Epithelial cell of proximal tubule (primary cell): ENCODE results near the gene PAPOLB. TPM values are rescaled to one million over a fixed set of nuclear protein-coding genes. Genes with fewer than 3 reads are reported as not detected.

Source experiments
- DNase-seq: peaks from one replicate; pipeline ENCODE4 v3.0.0-alpha.2; 2011; ENCODE audit warnings: low read depth
- H3K4me3 ChIP-seq: 2 replicates; pipeline ENCODE4 v1.5.1; 2011; ENCODE audit warnings: low read depth, mild to moderate bottlenecking, low read length
- total RNA-seq: library from RNA; depleted of rRNA; stranded (reverse); fragments of >200 nt; gene quantifications from 2 replicates; pipeline ENCODE4 v1.2.3, GENCODE V29; 2015
- TF ChIP-seq, protein P1 (sequence below): conservative IDR thresholded peaks from 2 replicates; pipeline ENCODE4 v1.5.1; 2012; ENCODE audit warnings: low read depth, mild to moderate bottlenecking, low read length

Gene PAPOLB
- total RNA-seq, 1 donor from 2014 or later = not detected

DNA sequence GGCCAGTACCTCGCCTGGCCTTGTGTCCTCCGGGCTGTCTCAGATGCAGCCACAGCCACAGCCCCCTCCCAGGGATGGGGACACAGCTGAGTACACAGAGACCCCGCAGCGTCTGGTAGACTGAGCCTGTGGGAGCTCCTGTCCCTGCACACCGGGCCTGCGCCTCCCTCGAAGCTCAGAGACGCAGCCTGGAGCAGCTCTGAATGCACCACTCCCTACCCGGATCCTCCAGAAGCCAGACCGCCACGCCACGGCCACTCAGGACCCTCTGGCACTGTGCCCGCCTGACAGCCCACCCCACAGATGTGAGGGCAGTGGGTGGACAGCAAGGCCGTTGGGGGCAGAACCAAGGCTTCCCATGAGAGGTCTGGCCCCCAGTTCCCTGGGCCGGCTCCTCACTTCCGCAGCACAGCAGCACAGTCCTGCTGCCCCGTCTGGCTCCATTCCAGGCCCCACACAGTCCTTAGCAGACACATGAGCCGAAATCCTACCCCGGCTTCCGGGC, 40.8 kb downstream of the PAPOLB start:
- DNase-seq = no peak
- TF ChIP-seq, protein P1, sequence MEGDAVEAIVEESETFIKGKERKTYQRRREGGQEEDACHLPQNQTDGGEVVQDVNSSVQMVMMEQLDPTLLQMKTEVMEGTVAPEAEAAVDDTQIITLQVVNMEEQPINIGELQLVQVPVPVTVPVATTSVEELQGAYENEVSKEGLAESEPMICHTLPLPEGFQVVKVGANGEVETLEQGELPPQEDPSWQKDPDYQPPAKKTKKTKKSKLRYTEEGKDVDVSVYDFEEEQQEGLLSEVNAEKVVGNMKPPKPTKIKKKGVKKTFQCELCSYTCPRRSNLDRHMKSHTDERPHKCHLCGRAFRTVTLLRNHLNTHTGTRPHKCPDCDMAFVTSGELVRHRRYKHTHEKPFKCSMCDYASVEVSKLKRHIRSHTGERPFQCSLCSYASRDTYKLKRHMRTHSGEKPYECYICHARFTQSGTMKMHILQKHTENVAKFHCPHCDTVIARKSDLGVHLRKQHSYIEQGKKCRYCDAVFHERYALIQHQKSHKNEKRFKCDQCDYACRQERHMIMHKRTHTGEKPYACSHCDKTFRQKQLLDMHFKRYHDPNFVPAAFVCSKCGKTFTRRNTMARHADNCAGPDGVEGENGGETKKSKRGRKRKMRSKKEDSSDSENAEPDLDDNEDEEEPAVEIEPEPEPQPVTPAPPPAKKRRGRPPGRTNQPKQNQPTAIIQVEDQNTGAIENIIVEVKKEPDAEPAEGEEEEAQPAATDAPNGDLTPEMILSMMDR = no peak
- H3K4me3 ChIP-seq = no peak overlapping the region

DNA sequence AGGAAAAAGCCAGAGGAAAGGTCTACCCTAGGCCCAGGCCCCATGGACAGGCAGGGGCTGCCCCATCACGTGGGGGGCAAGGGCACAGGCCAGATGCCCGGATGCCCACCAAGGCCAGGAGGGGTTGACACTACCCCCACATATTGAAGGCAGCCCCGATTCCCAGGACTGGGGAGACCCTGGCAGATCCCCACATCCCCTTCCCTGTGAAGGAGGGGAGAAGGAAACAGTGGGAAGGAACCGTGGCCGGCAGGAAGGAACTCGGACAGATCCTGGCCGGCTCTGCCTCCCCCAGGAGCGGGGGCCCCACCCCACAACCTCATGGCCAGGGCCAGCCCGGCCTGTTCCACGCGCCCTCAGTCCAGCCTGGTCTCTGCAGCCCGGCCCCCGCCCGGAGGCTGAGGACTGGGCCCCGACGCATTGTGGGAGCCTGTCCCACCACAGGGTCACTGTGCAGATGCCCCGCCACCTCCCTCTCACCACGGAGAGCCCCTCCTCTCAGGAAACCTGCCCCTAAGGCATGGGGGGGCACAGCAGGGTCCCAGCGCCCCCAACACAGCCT, 41.3 kb downstream of the PAPOLB start:
- DNase-seq = no peak
- TF ChIP-seq, protein P1 = no peak
- H3K4me3 ChIP-seq = no peak overlapping the region

DNA sequence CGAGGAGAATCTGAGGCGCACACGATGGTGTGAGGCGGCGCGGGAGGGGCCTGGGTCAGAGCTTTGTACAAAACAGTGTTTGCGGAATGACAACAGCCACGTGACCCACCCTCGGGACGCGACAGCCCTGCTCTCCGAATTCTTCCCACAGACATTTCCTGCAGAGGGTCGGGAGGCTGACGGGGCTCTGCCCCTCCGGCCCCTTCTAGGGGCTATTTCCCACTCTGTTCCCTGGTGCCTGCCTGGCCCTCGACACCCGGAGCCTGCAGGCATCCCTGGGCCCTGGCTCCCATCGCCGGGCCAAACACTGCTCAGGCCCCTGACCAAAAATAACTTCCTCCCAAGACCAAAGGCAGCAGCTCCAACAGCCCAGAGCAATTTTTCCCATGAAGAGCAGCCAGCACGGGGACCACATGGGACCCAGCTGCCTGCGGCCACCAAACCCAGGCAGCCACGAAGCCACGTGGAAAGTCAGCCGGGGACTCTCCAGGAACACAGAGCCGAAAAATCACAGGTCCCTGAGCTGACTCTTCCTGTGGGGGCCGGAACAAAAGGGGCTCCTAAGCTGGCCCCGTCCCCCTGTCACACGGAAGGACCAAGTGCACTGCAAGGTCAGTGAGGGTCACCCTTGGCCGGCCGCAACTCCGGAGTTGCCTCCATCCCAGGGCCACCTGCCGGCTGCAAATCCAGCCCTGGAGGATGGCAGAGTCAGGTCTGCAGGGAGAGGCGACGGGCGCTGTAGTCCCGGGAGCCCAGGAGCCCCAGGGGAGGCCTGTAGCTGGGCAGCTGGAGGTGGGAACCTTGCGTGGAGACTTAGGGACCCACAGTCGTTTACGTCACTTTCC, 42.0 kb downstream of the PAPOLB start:
- H3K4me3 ChIP-seq = no peak overlapping the region
- DNase-seq = no peak
- TF ChIP-seq, protein P1 = no peak

DNA sequence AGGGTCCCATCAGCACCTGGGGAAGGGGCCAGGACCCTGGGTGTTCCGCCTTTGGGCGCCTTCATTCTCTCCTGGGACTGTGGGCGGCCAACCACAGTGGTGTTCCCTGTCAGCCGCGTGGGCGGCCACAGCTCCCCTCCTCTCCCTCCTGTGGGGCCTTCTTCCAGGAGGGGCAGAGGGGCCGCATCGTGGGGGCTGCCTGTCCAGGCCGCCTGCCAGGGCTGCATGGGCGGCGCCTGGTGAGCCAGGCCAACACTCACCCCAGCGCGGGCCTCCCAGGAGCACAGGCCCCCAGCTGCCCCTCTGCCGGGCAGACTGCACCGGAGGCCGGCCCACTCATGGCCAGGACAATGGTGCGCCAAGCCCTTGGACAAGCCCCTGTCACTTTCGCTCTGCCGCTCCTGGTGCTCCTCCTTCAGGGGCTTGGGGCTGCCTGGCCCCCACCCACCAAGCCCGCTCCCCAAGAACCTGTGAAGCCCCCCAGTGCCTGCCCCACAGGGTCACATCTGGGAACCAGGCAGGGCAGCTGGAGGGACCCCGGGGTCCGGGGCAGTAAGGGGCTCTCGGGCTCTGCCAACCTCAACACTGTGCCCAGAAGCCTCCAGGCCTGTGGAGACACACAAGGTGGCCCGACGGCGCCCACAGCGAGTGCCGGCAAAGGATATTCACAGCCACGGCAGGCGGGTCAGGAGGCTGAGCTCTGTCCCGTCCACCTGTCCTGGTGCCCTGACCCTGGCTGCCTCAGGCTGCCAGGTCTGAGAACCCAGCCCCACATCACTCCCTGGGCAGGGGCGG, 43.6 kb downstream of the PAPOLB start:
- TF ChIP-seq, protein P1 = no peak
- no peak overlapping the region for H3K4me3 ChIP-seq
- DNase-seq = no peak

DNA sequence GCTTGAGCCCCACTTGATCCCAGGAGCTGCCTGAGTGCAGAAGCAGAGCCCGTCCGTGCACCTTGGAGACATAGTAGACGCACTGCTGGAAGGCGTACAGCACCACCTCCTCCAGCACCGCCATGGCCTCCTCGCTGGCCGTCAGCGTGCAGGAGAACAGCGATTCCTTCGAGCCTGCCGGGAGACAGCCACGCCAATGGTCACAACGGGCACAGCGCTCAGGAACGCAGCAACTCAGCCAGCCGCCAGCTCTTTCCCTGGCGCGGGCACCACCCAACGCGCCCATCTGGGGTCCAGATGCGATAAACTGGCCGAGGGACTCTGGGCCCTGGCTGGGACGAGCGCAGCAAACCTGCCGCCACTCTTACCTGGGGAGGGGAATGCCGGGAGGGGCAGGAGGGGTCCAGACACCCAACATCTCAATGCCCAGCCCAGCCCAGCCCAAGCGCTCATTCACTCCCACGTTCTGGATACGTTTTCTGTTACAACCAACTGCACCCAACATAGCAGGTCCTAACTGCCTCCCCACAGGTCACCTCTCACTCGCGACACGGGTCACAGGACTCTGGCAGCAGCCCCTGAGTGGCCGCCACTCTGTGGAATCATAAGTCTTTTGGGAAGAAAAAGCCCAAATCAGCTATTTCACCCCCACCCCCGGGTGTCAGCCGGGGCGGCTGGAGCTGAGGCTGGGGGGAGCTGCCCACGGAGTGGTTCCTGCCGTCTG, 44.5 kb downstream of the PAPOLB start:
- DNase-seq = no peak
- TF ChIP-seq, protein P1 = no peak
- H3K4me3 ChIP-seq = no peak overlapping the region

DNA sequence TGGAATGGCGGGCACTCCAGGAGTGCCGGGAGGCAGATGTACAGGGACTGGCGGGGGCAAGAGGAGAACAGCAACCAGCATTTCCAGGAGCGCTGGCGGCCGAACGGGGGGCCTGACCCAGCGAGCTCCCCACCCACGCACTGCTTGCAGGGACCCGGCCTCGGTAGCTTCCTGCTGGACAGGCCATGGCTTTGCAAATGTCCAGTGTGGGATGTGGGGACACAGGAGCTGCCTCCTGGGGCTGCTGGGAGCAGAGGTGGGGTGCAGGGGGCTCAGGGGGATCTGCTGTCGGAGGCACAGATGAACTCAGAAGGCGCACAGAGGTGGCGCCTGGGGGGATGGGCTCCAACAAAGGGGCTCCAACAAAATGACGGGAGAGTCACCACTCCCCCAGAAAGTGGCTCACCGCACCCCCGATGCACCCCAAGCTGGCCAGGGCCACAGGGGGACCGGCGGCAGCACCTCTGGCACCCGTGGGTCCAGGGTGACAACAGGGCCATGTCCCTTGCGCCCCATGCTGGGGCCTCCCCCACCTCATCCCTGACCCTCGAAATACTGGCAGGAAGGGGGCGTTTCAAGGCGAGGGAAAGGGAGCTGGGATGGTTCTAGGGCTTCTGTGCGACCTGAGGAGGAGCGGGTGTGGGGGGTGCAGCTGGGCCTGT, 45.3 kb downstream of the PAPOLB start:
- TF ChIP-seq, protein P1 = no peak
- no peak for DNase-seq
- no peak overlapping the region for H3K4me3 ChIP-seq
